ENCODE measurements around the gene CD300LD. TPM values are rescaled to one million over a fixed set of nuclear protein-coding genes. Genes with fewer than 3 reads are reported as not detected.
"Not testable (repeated sequence)": the region's sequence is repeated elsewhere in the genome, so short reads cannot be mapped to it uniquely, and the experiment has no call there.

CD300LD gene
- total RNA-seq, 4 donors from 2014 or later, result not detected

GRCh38 chr17:74565126-74565525 is 27.0 kb downstream of the CD300LD start:
- H3K9me3 ChIP-seq, result no peaks in the 10 kb centered on the region
- no peak for DNase-seq (ENCODE audit: low spot score in 2 of 2)
- TF ChIP-seq CTCF (IDR thresholded peaks at IDR 0.05) (no peak), POLR2AphosphoS5 (IDR thresholded peaks at IDR 0.05) (no peak)
- no peak overlapping the region for H3K27ac ChIP-seq
- WGBS, result 25% methylated on average over 5 of the region's 5 CpGs
- H3K4me3 ChIP-seq, result no peak overlapping the region
- H3K36me3 ChIP-seq, result no peaks in the 10 kb centered on the region
- H3K27me3 ChIP-seq, result peaks cover 25% of the 10 kb centered on the region
- peaks cover 10% of the 10 kb centered on the region for H3K4me1 ChIP-seq

GRCh38 chr17:74563358-74563757 is 28.7 kb downstream of the CD300LD start:
- Histone ChIP-seq H3K4me1 (no peaks in the 10 kb centered on the region), H3K9me3 (no peaks in the 10 kb centered on the region), H3K36me3 (no peaks in the 10 kb centered on the region), H3K27me3 (peaks cover 25% of the 10 kb centered on the region), H3K4me3 (no peak overlapping the region), H3K27ac (no peak overlapping the region)
- DNase-seq (ENCODE audit: low spot score in 2 of 2), result no peak
- WGBS, result 90% methylated on average over 1 of the region's 1 CpG
- TF ChIP-seq CTCF (IDR thresholded peaks at IDR 0.05), result no peak
- TF ChIP-seq POLR2AphosphoS5 (IDR thresholded peaks at IDR 0.05), result no peak
- no peak for TF ChIP-seq EP300 (IDR thresholded peaks at IDR 0.05)
- TF ChIP-seq POLR2A (IDR thresholded peaks at IDR 0.05), result no peak

- WGBS, result 52% methylated on average over 3 of the region's 3 CpGs
- H3K4me3 ChIP-seq, result no peak overlapping the region
- no peaks in the 10 kb centered on the region for H3K9me3 ChIP-seq
- H3K4me1 ChIP-seq, result no peaks in the 10 kb centered on the region
- H3K36me3 ChIP-seq, result no peaks in the 10 kb centered on the region
- peaks cover 22% of the 10 kb centered on the region for H3K27me3 ChIP-seq
- DNase-seq (ENCODE audit: low spot score in 2 of 2), result no peak
- no peak for TF ChIP-seq CTCF (IDR thresholded peaks at IDR 0.05)
- no peak for TF ChIP-seq EP300 (IDR thresholded peaks at IDR 0.05)
- TF ChIP-seq POLR2A (IDR thresholded peaks at IDR 0.05), result no peak
- TF ChIP-seq POLR2AphosphoS5 (IDR thresholded peaks at IDR 0.05), result no peak
- H3K27ac ChIP-seq, result no peak overlapping the region
Measured at GRCh38 chr17:74561586-74561985, 30.5 kb downstream of the CD300LD start.

GRCh38 chr17:74558882-74559519 is 33.1 kb downstream of the CD300LD start:
- no peaks in the 10 kb centered on the region for H3K4me1 ChIP-seq
- no peaks in the 10 kb centered on the region for H3K9me3 ChIP-seq
- peaks cover 12% of the 10 kb centered on the region for H3K27me3 ChIP-seq
- no peak for TF ChIP-seq POLR2AphosphoS5 (IDR thresholded peaks at IDR 0.05)
- no peak for TF ChIP-seq EP300 (IDR thresholded peaks at IDR 0.05)
- TF ChIP-seq CTCF (IDR thresholded peaks at IDR 0.05), result no peak
- no peak for TF ChIP-seq POLR2A (IDR thresholded peaks at IDR 0.05)
- H3K36me3 ChIP-seq, result no peaks in the 10 kb centered on the region
- 74% methylated on average over 6 of the region's 6 CpGs for WGBS
- no peak overlapping the region for H3K4me3 ChIP-seq
- H3K27ac ChIP-seq, result no peak overlapping the region
- DNase-seq (ENCODE audit: low spot score in 2 of 2), result no peak

- not testable (repeated sequence) for H3K27me3 ChIP-seq; H3K4me3 ChIP-seq; H3K4me1 ChIP-seq; DNase-seq (ENCODE audit: low spot score in 2 of 2); H3K36me3 ChIP-seq; H3K9me3 ChIP-seq; H3K27ac ChIP-seq
- 82% methylated on average over 4 of the region's 4 CpGs for WGBS
Measured at GRCh38 chr17:74558402-74558801, 33.7 kb downstream of the CD300LD start.

GRCh38 chr17:74555427-74555940 is 36.6 kb downstream of the CD300LD start:
- H3K4me3 ChIP-seq, result no peak overlapping the region
- no peaks in the 10 kb centered on the region for H3K9me3 ChIP-seq
- 66% methylated on average over 7 of the region's 7 CpGs for WGBS

More at GRCh38 chr17:74555427-74555940, 36.6 kb downstream of the CD300LD start:
- H3K27me3 ChIP-seq, result peaks cover 11% of the 10 kb centered on the region
- TF ChIP-seq POLR2AphosphoS5 (IDR thresholded peaks at IDR 0.05), result no peak
- TF ChIP-seq EP300 (IDR thresholded peaks at IDR 0.05), result no peak
- no peak for TF ChIP-seq CTCF (IDR thresholded peaks at IDR 0.05)
- TF ChIP-seq POLR2A (IDR thresholded peaks at IDR 0.05), result no peak
- no peaks in the 10 kb centered on the region for H3K4me1 ChIP-seq
- no peak overlapping the region for H3K27ac ChIP-seq
- peak in 1 of 2 donors; percentile 38 for DNase-seq (ENCODE audit: low spot score in 2 of 2)
- H3K36me3 ChIP-seq, result no peaks in the 10 kb centered on the region
